ENCODE results near the gene NUAK2. TPM values are rescaled to one million over a fixed set of nuclear protein-coding genes. Genes with fewer than 3 reads are reported as not detected.

NUAK2 gene
- total RNA-seq, 2 experiments from 2014 or later = 12.1 to 12.7 TPM

- H3K4me3 Mint-ChIP-seq = no peak overlapping the region
Measured at GRCh38 chr1:205272536-205272935, 49.0 kb downstream of the NUAK2 start.

GRCh38 chr1:205271745-205272144, 49.8 kb downstream of the NUAK2 start:
- ChIA-PET CTCF (interaction anchor here (1.1 to 23.8 kb wide), 9 partner anchors 13 to 253 kb away, joined by 3 to 560 read pairs (median 7); partner anchors contain the start of gene NUAK2), POLR2A (no interaction called here)
- Mint-ChIP-seq H3K9me3 (no peaks in the 10 kb centered on the region), H3K36me3 (ENCODE audit: low read depth) (no peaks in the 10 kb centered on the region), H3K4me3 (no peak overlapping the region), H3K4me1 (peaks cover 32% of the 10 kb centered on the region), H3K27ac (no peak overlapping the region), H3K27me3 (no peaks in the 10 kb centered on the region)
- no peak for DNase-seq

More at GRCh38 chr1:205272536-205272935, 49.0 kb downstream of the NUAK2 start:
- peaks cover 30% of the 10 kb centered on the region for H3K4me1 Mint-ChIP-seq
- H3K27ac Mint-ChIP-seq = no peak overlapping the region
- ChIA-PET POLR2A (no interaction called here), CTCF (interaction anchor here (0.7 to 23.8 kb wide), 14 partner anchors 7 to 252 kb away, joined by 3 to 560 read pairs (median 7); partner anchors contain the start of genes NUAK2 and TMCC2)
- H3K9me3 Mint-ChIP-seq = no peaks in the 10 kb centered on the region
- DNase-seq = no peak
- no peaks in the 10 kb centered on the region for H3K27me3 Mint-ChIP-seq
- no peaks in the 10 kb centered on the region for H3K36me3 Mint-ChIP-seq (ENCODE audit: low read depth)

GRCh38 chr1:205271277-205271676, 50.3 kb downstream of the NUAK2 start:
- Mint-ChIP-seq H3K36me3 (ENCODE audit: low read depth) (no peaks in the 10 kb centered on the region), H3K4me1 (peaks cover 32% of the 10 kb centered on the region), H3K27ac (no peak overlapping the region), H3K9me3 (no peaks in the 10 kb centered on the region), H3K4me3 (no peak overlapping the region), H3K27me3 (no peaks in the 10 kb centered on the region)
- ChIA-PET POLR2A (interaction anchor here (0.8 kb wide), 1 partner anchor 42 kb away, joined by 8 read pairs; no protein-coding TSS in a partner anchor), CTCF (interaction anchor here (0.9 to 23.8 kb wide), 10 partner anchors 10 to 253 kb away, joined by 3 to 560 read pairs (median 6); partner anchors contain the start of gene NUAK2)
- no peak for DNase-seq

GRCh38 chr1:205270764-205271163, 50.8 kb downstream of the NUAK2 start:
- Mint-ChIP-seq H3K36me3 (ENCODE audit: low read depth) (no peaks in the 10 kb centered on the region), H3K27me3 (no peaks in the 10 kb centered on the region), H3K27ac (no peak overlapping the region), H3K4me1 (peaks cover 32% of the 10 kb centered on the region), H3K4me3 (no peak overlapping the region), H3K9me3 (no peaks in the 10 kb centered on the region)
- ChIA-PET POLR2A (interaction anchor here (0.8 kb wide), 1 partner anchor 43 kb away, joined by 8 read pairs; no protein-coding TSS in a partner anchor), CTCF (interaction anchor here (0.9 to 23.8 kb wide), 10 partner anchors 9 to 254 kb away, joined by 3 to 560 read pairs (median 6); partner anchors contain the start of gene NUAK2)
- DNase-seq = no peak

GRCh38 chr1:205270271-205270670, 51.3 kb downstream of the NUAK2 start:
- CTCF ChIA-PET = interaction anchor here (1.0 to 23.8 kb wide), 8 partner anchors 10 to 84 kb away, joined by 3 to 560 read pairs (median 6); partner anchors contain the start of gene NUAK2
- no peak overlapping the region for H3K27ac Mint-ChIP-seq
- no peaks in the 10 kb centered on the region for H3K9me3 Mint-ChIP-seq
- H3K4me1 Mint-ChIP-seq = peaks cover 27% of the 10 kb centered on the region
- POLR2A ChIA-PET = no interaction called here
- H3K27me3 Mint-ChIP-seq = no peaks in the 10 kb centered on the region
- H3K4me3 Mint-ChIP-seq = no peak overlapping the region
- DNase-seq = no peak
- H3K36me3 Mint-ChIP-seq (ENCODE audit: low read depth) = no peaks in the 10 kb centered on the region

DNA sequence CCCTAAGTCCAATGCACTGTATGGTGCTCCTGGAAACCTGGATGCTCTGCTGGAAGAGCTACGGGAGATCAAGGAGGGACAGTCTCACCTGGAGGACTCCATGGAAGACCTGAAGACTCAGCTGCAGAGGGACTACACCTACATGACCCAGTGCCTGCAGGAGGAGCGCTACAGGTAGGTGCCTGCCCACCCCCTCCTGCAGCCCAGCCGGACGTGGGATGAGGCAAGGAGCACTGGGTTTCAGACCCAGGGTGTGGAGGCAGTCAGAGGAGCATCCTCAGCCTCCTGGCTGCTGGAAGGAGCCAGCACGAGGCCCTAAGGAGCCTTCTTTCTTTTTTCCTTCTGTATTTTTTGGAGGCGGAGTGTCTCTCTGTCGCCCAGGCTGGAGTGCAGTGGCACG, 51.8 kb downstream of the NUAK2 start:
- Mint-ChIP-seq H3K4me1 (peaks cover 21% of the 10 kb centered on the region), H3K36me3 (ENCODE audit: low read depth) (no peaks in the 10 kb centered on the region), H3K27ac (no peak overlapping the region), H3K4me3 (no peak overlapping the region), H3K27me3 (no peaks in the 10 kb centered on the region), H3K9me3 (no peaks in the 10 kb centered on the region)
- POLR2A ChIA-PET = no interaction called here
- CTCF ChIA-PET = interaction anchor here (2.0 to 23.8 kb wide), 4 partner anchors 12 to 84 kb away, joined by 6 to 560 read pairs (median 60); partner anchors contain the start of gene NUAK2
- no peak for DNase-seq

DNA sequence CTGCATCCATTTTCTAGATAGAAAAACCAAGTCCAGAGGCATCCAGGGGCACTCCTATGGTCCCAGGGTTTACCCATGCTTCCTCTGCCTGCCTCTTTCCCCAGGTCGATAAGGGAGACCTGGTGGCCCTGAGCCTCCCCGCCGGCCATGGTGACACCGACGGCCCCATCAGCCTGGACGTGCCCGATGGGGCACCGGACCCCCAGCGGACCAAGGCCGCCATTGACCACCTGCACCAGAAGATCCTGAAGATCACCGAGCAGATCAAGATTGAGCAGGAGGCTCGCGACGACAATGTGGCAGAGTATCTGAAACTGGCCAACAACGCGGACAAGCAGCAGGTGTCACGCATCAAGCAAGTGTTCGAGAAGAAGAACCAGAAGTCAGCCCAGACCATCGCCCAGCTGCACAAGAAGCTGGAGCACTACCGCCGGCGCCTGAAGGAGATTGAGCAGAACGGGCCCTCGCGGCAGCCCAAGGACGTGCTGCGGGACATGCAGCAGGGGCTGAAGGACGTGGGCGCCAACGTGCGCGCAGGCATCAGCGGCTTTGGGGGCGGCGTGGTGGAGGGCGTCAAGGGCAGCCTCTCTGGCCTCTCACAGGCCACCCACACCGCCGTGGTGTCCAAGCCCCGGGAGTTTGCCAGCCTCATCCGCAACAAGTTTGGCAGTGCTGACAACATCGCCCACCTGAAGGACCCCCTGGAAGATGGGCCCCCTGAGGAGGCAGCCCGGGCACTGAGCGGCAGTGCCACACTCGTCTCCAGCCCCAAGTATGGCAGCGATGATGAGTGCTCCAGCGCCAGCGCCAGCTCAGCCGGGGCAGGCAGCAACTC, 52.5 kb downstream of the NUAK2 start:
- no peak for DNase-seq
- no peaks in the 10 kb centered on the region for H3K36me3 Mint-ChIP-seq (ENCODE audit: low read depth)
- H3K9me3 Mint-ChIP-seq = no peaks in the 10 kb centered on the region
- H3K27ac Mint-ChIP-seq = no peak overlapping the region
- CTCF ChIA-PET = interaction anchor here (0.7 to 23.8 kb wide), 4 partner anchors 9 to 68 kb away, joined by 3 to 560 read pairs (median 60); partner anchors contain the start of gene NUAK2
- POLR2A ChIA-PET = no interaction called here
- H3K4me1 Mint-ChIP-seq = peaks cover 16% of the 10 kb centered on the region
- no peak overlapping the region for H3K4me3 Mint-ChIP-seq
- H3K27me3 Mint-ChIP-seq = no peaks in the 10 kb centered on the region

DNA sequence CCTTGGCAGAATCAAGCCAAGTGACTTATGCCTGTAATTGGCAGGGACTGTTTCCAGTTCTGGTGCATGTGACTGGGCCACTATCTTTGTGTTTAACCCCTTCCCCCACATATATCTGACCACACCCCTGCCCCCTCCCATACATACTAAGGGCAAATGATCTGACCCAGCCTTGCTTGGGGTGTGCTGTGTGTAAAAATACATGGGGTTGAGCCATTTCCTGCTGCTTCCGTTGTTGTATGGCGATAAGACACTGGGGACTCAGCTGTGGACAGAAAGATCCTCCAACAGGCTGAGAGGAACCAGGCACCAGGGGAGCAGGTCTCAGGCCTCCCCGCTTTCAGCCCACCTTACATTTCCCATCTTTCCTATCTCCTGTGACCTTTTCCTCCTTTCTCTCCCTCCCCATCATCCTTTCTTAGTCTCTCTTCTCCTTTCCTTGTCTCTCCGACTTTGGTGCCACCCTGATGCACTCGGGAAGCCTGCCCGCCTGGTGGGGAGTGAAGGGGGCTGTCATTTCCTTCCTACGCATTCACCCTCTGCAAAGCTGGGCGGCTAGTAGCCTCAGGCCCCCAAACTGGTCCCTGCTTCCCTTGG, 54.1 kb downstream of the NUAK2 start:
- Mint-ChIP-seq H3K27ac (no peak overlapping the region), H3K27me3 (no peaks in the 10 kb centered on the region), H3K9me3 (no peaks in the 10 kb centered on the region), H3K4me3 (no peak overlapping the region), H3K36me3 (ENCODE audit: low read depth) (no peaks in the 10 kb centered on the region), H3K4me1 (peaks cover 15% of the 10 kb centered on the region)
- CTCF ChIA-PET = interaction anchor here (0.9 to 23.8 kb wide), 4 partner anchors 11 to 68 kb away, joined by 3 to 560 read pairs (median 5); partner anchors contain the start of gene NUAK2
- POLR2A ChIA-PET = no interaction called here
- DNase-seq = no peak

- no peak for DNase-seq
- no peaks in the 10 kb centered on the region for H3K9me3 Mint-ChIP-seq
- H3K36me3 Mint-ChIP-seq (ENCODE audit: low read depth) = no peaks in the 10 kb centered on the region
- CTCF ChIA-PET = interaction anchor here (0.7 to 2.6 kb wide), 5 partner anchors 10 to 87 kb away, joined by 3 to 7 read pairs (median 5); no protein-coding TSS in a partner anchor
- peaks cover 20% of the 10 kb centered on the region for H3K4me1 Mint-ChIP-seq
- H3K27ac Mint-ChIP-seq = no peak overlapping the region
- POLR2A ChIA-PET = no interaction called here
- H3K27me3 Mint-ChIP-seq = peaks cover 2% of the 10 kb centered on the region
- no peak overlapping the region for H3K4me3 Mint-ChIP-seq
Measured at GRCh38 chr1:205266611-205267305, 54.8 kb downstream of the NUAK2 start.

DNA sequence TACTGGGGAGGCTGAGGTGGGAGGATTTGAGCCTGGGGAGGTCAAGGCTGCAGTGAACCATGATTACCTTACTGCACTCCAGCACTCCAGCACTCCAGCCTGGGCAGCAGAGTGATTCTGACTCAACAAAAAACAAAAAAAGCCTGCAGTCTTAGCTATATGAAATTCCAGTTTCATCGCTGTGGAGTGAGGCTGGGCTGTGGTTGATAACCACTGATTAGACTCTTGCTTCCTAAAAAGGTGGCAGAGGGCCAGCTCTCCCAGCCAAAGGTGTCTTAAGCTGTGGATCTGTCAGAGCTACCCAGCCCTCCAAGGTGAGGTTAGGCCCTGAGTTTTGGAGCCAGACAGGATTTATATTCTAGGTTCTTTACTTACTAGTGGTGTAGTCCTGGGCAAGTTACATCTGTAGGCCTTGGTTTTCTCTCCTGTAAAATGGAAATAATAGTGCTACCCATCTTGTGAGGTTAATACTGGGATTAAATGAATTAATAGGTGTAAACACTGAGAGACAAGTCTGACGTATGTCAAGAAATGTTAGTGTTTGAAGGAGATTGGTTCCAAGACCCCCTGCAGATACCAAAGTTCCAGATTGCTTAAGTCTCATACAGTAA, 57.9 kb downstream of the NUAK2 start:
- ChIA-PET CTCF (interaction anchor here (0.7 to 14.4 kb wide), 5 partner anchors 8 to 61 kb away, joined by 4 to 110 read pairs (median 7); partner anchors contain the start of gene NUAK2), POLR2A (no interaction called here)
- Mint-ChIP-seq H3K36me3 (ENCODE audit: low read depth) (no peaks in the 10 kb centered on the region), H3K4me1 (peaks cover 22% of the 10 kb centered on the region), H3K4me3 (no peak overlapping the region), H3K27me3 (peaks cover 4% of the 10 kb centered on the region), H3K9me3 (no peaks in the 10 kb centered on the region), H3K27ac (no peak overlapping the region)
- DNase-seq = no peak

- no peak for DNase-seq
- Mint-ChIP-seq H3K27me3 (peaks cover 4% of the 10 kb centered on the region), H3K36me3 (ENCODE audit: low read depth) (no peaks in the 10 kb centered on the region), H3K9me3 (no peaks in the 10 kb centered on the region), H3K27ac (no peak overlapping the region), H3K4me1 (peaks cover 22% of the 10 kb centered on the region), H3K4me3 (no peak overlapping the region)
- POLR2A ChIA-PET = interaction anchor here (0.7 kb wide), 1 partner anchor 125 kb away, joined by 3 read pairs; no protein-coding TSS in a partner anchor
- CTCF ChIA-PET = interaction anchor here (0.8 to 14.4 kb wide), 9 partner anchors 9 to 273 kb away, joined by 3 to 110 read pairs (median 4); partner anchors contain the start of genes NUAK2 and TMCC2
Measured at GRCh38 chr1:205262731-205263171, 58.8 kb downstream of the NUAK2 start.
